ENCODE results near the gene DOLPP1.
A peak's percentile ranks its signal among the peaks of the same experiment; 100 is the strongest.

Gene DOLPP1

DNA sequence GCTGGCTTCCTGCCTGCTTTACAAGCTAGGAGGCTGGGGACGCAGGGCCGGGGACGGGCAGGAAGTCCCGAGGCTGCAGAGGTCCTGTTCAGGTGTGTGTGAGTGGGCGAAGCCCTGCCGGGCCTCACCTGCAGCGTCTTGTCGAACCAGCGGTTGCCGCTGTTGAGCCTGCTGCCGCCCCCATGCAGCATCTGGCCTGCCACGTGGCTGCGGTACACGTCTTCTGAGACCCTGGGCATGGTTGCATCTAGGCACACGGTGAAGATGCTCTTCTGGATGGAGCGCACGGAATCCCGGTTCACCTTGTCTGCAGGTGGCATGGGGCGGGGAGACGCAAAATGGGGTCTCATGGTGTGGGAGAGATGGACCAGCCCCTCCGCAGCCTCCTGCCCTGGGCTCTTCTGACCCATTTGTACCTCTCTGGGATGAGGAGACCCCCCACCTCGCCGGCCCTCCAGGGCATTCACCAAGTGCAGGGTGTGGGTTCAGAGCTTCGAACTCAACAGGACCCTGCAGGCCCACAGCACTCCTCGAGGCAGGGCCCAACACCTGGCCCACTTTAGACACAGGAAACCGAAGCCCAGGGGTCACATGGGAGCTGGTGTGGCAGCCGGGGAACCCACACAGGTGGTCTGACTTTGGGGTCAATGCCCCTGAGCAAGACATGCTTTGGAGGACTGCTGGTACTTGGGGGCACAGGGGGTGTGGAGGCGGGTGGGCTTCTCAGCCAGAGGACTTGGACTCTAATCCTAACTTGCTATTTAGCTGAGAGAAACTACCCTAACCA, 19.7 kb downstream of the DOLPP1 start:
- in situ Hi-C loops (cut with HindIII; ENCODE audit: low sequenced_read_pairs), result no loop called here
- DNase-seq (ENCODE audit: low read depth), result no peak
- H3K4me3 ChIP-seq (ENCODE audit: low read depth, low read length), result no peak overlapping the region
- TF ChIP-seq, protein P1, sequence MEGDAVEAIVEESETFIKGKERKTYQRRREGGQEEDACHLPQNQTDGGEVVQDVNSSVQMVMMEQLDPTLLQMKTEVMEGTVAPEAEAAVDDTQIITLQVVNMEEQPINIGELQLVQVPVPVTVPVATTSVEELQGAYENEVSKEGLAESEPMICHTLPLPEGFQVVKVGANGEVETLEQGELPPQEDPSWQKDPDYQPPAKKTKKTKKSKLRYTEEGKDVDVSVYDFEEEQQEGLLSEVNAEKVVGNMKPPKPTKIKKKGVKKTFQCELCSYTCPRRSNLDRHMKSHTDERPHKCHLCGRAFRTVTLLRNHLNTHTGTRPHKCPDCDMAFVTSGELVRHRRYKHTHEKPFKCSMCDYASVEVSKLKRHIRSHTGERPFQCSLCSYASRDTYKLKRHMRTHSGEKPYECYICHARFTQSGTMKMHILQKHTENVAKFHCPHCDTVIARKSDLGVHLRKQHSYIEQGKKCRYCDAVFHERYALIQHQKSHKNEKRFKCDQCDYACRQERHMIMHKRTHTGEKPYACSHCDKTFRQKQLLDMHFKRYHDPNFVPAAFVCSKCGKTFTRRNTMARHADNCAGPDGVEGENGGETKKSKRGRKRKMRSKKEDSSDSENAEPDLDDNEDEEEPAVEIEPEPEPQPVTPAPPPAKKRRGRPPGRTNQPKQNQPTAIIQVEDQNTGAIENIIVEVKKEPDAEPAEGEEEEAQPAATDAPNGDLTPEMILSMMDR (IDR thresholded peaks at IDR 0.05; ENCODE audit: low read depth, low read length, missing control alignments), result no peak

DNA sequence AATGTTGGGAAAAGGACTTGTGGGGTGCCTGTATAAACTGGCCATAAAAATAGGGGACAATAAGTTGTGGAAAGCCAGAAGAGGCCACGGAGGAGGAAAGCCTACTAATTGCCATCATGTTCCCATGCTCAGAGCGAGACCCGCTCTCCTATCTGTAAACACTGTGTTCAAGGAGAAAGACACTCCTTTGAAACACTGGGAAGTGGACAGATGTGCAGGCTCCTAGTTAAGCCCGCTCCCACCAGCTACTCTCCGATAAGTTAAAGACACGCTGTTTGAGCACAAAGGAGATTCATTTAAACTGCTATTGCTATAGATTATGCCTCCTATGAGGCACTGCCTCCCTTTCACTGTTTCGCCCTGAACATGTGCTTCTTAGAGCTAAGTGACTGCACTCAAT, 20.4 kb downstream of the DOLPP1 start:
- no peak overlapping the region for H3K4me3 ChIP-seq (ENCODE audit: low read depth, low read length)
- TF ChIP-seq, protein P1 (IDR thresholded peaks at IDR 0.05; ENCODE audit: low read depth, low read length, missing control alignments), result no peak
- in situ Hi-C loops (cut with HindIII; ENCODE audit: low sequenced_read_pairs), result no loop called here
- no peak for DNase-seq (ENCODE audit: low read depth)

DNA sequence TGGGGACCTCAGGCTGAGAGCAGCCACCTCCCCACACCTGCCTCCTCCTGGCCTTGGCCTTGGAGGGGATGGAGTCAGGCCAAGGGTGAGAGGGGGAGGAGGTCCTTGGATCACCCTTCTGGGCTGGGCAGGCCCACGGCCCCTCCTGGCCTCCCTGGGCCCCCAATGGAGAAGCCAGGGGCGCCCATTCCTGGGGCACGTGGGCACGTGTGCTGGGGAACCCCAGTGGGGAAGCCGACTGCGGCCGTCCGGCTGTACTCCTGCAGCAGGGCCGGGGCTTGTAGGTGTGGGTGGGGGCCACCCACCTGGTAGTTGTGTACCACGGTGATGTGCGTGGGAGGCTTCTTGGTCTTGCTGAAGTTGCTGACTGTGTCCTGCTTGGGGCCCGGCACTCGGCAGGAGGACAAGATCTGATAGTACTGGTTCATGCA, 21.2 kb downstream of the DOLPP1 start:
- H3K4me3 ChIP-seq (ENCODE audit: low read depth, low read length), result no peak overlapping the region
- in situ Hi-C loops (cut with HindIII; ENCODE audit: low sequenced_read_pairs), result no loop called here
- no peak for DNase-seq (ENCODE audit: low read depth)
- TF ChIP-seq, protein P1 (IDR thresholded peaks at IDR 0.05; ENCODE audit: low read depth, low read length, missing control alignments), result no peak

DNA sequence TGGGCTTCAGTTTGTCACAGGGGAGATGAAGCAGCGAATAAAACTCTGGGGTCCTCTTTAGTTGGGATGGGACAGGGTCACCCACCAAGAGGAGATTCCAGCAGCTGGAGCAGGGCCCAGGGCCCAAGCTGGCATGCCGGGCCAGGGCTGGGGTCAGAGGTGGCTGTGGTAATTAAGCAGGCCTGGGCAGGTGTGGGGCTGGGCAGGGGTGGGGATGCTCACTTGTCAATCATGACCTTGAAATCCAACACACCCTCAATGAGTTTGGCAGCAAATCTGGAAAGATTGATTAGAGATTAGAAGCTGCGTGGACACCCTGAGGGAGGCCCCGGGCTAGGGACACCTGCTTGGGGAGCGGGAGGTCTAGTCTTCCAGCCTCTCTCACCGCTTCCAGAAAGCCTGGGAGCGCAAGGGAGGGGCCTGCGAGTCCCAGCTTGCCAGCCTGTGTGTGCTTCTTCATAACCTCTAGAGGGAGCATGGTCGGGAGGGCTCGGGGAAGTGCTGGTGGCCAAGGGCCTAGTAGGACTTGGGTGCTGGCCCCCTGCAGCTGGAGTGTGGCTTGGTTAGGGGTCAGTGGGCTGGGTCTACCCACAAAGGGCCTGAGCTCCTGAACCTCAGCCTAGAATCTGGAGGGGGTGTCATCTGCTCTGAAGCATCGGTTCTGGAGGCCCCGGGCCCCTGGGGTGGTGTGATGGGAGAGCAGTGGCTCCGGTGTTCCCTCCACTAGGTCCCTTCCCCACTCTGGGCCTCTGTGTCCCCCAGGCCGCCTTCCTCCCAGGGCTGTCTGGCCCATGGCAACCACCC, 22.1 kb downstream of the DOLPP1 start:
- TF ChIP-seq, protein P1 (IDR thresholded peaks at IDR 0.05; ENCODE audit: low read depth, low read length, missing control alignments), result peak; percentile 63
- no peak overlapping the region for H3K4me3 ChIP-seq (ENCODE audit: low read depth, low read length)
- DNase-seq (ENCODE audit: low read depth), result no peak
- in situ Hi-C loops (cut with HindIII; ENCODE audit: low sequenced_read_pairs), result no loop called here

DNA sequence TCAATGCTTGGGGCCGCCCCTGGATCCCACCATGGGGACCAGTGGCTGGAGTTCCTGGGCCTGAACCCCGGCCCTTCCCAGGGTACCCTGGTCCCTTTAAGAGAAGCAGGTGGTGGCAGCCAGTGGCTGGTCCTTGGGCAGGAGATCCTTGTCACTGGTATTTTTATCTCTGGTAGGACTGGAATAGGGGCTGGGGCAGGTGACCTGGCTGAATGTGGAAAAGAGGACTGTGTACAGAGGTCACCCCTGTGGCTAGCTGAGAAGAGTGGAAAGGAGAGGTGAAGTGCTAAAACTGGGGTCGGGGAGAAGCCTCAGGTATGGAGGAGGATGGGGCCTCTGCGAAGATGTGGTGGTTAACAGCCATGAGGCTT, 22.7 kb downstream of the DOLPP1 start:
- in situ Hi-C loops (cut with HindIII; ENCODE audit: low sequenced_read_pairs), result no loop called here
- TF ChIP-seq, protein P1 (IDR thresholded peaks at IDR 0.05; ENCODE audit: low read depth, low read length, missing control alignments), result no peak
- no peak overlapping the region for H3K4me3 ChIP-seq (ENCODE audit: low read depth, low read length)
- no peak for DNase-seq (ENCODE audit: low read depth)

DNA sequence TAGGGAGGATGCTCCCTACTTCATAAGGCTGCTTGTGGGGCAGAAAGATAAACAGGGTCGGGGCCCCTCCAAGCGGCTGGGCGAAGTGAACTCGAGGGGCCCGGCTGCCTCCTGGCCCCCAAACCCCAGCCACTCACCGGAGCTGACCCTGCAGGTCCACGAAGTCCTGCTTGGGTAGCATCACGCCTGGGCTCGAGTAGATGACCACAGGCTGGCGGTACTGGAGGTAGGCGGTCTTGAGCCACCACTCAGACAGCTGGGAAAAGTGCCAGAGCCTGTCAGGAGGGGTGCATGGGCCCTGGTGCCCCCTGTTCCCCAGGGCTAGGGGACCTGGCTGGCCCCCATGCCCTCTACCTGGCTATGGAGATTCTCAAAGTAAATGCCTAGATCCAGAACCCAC, 23.1 kb downstream of the DOLPP1 start:
- in situ Hi-C loops (cut with HindIII; ENCODE audit: low sequenced_read_pairs), result no loop called here
- TF ChIP-seq, protein P1 (IDR thresholded peaks at IDR 0.05; ENCODE audit: low read depth, low read length, missing control alignments), result no peak

More for the DNA sequence above, 23.1 kb downstream of the DOLPP1 start:
- no peak for DNase-seq (ENCODE audit: low read depth)
- no peak overlapping the region for H3K4me3 ChIP-seq (ENCODE audit: low read depth, low read length)
